Measurements from ENCODE around the gene FAM174A. TPM values are rescaled to one million over a fixed set of nuclear protein-coding genes. Genes with fewer than 3 reads are reported as not detected.

The FAM174A gene
- polyA plus RNA-seq, 2 of the 4 experiments (the other 2 are of a cell fraction): 13.8 to 14.6 TPM

DNA sequence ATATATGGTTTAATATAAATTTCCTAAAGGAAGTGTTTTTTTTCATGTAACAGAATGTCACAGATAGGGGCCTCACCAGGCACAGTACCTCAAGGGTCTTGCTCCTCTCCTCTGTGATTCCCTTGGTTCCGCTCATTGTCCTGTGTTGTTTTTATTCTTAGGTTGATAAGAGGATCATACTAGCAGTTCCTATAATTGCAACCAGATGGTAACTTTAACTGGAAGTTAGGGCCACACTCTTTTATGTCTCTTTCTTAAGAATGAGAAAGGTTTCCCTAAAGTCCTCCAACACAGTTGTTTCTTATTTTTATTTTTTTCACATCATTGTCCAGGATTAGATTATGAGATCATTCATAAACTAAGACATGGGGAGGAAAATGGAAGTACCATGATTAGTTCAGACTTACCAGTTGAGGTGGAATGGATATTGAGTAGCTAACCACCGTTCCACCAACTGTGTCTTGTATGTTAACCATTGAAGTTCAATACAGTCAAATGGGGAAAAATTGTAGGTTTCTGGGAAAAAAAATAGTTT is 41.1 kb downstream of the FAM174A start:
- no peak for FAIRE-seq
- CTCF ChIA-PET: no interaction called here
- Histone ChIP-seq H3K4me3 (no peak overlapping the region), H3K4me2 (no peak overlapping the region), H3K4me1 (peaks cover 6% of the 10 kb centered on the region; the same call in 1 of the 3 replicates), H3K9me3 (no peaks in the 10 kb centered on the region), H3K27ac (no peak overlapping the region)
- TF ChIP-seq HDAC2 (IDR thresholded peaks at IDR 0.05) (no peak), HOXA7 (CRISPR knock-in tag; IDR thresholded peaks at IDR 0.05) (no peak), E2F6 (IDR thresholded peaks at IDR 0.05; ENCODE audit: borderline replicate concordance, low read depth) (no peak), ELK1 (IDR thresholded peaks at IDR 0.05; ENCODE audit: low read depth, low read length) (no peak), SMC3 (IDR thresholded peaks at IDR 0.05) (no peak), ZFP36 (IDR thresholded peaks at IDR 0.05; ENCODE audit: borderline replicate concordance, partially characterized antibody) (no peak), ZNF302 (CRISPR knock-in tag; IDR thresholded peaks at IDR 0.05) (no peak), HOXB5 (CRISPR knock-in tag; IDR thresholded peaks at IDR 0.05) (no peak), MAFK (IDR thresholded peaks at IDR 0.05; ENCODE audit: partially characterized antibody) (no peak), POLR2A (IDR thresholded peaks at IDR 0.05; ENCODE audit: low read length) (no peak), KDM5A (IDR thresholded peaks at IDR 0.05) (no peak), MYC (IDR thresholded peaks at IDR 0.05; ENCODE audit: borderline replicate concordance, low read length) (no peak), FOSB (CRISPR knock-in tag; IDR thresholded peaks at IDR 0.05) (no peak)
- TF ChIP-seq, protein P1, sequence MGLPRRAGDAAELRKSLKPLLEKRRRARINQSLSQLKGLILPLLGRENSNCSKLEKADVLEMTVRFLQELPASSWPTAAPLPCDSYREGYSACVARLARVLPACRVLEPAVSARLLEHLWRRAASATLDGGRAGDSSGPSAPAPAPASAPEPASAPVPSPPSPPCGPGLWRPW (IDR thresholded peaks at IDR 0.05): no peak
- TF ChIP-seq, protein P2, sequence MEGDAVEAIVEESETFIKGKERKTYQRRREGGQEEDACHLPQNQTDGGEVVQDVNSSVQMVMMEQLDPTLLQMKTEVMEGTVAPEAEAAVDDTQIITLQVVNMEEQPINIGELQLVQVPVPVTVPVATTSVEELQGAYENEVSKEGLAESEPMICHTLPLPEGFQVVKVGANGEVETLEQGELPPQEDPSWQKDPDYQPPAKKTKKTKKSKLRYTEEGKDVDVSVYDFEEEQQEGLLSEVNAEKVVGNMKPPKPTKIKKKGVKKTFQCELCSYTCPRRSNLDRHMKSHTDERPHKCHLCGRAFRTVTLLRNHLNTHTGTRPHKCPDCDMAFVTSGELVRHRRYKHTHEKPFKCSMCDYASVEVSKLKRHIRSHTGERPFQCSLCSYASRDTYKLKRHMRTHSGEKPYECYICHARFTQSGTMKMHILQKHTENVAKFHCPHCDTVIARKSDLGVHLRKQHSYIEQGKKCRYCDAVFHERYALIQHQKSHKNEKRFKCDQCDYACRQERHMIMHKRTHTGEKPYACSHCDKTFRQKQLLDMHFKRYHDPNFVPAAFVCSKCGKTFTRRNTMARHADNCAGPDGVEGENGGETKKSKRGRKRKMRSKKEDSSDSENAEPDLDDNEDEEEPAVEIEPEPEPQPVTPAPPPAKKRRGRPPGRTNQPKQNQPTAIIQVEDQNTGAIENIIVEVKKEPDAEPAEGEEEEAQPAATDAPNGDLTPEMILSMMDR (IDR thresholded peaks at IDR 0.05): no peak
- no peak for ATAC-seq
- no peak for DNase-seq (ENCODE audit: low read depth in 1 of 2, low spot score in 1 of 2)
- POLR2A ChIA-PET: no interaction called here
- WGBS (ENCODE audit: missing lambda C conversion rate): 92% methylated on average over 2 of the region's 2 CpGs

- ATAC-seq (no peak), FAIRE-seq (no peak), DNase-seq (ENCODE audit: low read depth in 1 of 2, low spot score in 1 of 2) (no peak)
- H3K9me3 ChIP-seq: no peaks in the 10 kb centered on the region
- no peak overlapping the region for H3K4me2 ChIP-seq
- ChIA-PET POLR2A (no interaction called here), CTCF (no interaction called here)
- no peak overlapping the region for H3K27ac ChIP-seq
- WGBS (ENCODE audit: missing lambda C conversion rate): 55% methylated on average over 1 of the region's 1 CpG
- TF ChIP-seq TFCP2L1 (CRISPR knock-in tag; IDR thresholded peaks at IDR 0.05) (no peak), BCL3 (IDR thresholded peaks at IDR 0.05) (no peak), ESRRA (IDR thresholded peaks at IDR 0.05; ENCODE audit: borderline replicate concordance, low read length) (no peak), ZNF302 (CRISPR knock-in tag; IDR thresholded peaks at IDR 0.05) (no peak), CBX2 (IDR thresholded peaks at IDR 0.05; ENCODE audit: borderline replicate concordance, low read depth) (no peak), MAFK (IDR thresholded peaks at IDR 0.05; ENCODE audit: partially characterized antibody) (no peak), HOXA7 (CRISPR knock-in tag; IDR thresholded peaks at IDR 0.05) (no peak), ZFP36 (IDR thresholded peaks at IDR 0.05; ENCODE audit: borderline replicate concordance, partially characterized antibody) (no peak), ZSCAN20 (CRISPR knock-in tag; IDR thresholded peaks at IDR 0.05) (no peak), HDAC2 (IDR thresholded peaks at IDR 0.05) (no peak), SMC3 (IDR thresholded peaks at IDR 0.05) (no peak), EHMT2 (IDR thresholded peaks at IDR 0.05; ENCODE audit: low read depth) (no peak)
- TF ChIP-seq, protein P1 (IDR thresholded peaks at IDR 0.05): no peak
- TF ChIP-seq, protein P3, sequence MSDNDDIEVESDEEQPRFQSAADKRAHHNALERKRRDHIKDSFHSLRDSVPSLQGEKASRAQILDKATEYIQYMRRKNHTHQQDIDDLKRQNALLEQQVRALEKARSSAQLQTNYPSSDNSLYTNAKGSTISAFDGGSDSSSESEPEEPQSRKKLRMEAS (IDR thresholded peaks at IDR 0.05): no peak
- TF ChIP-seq, protein P4, sequence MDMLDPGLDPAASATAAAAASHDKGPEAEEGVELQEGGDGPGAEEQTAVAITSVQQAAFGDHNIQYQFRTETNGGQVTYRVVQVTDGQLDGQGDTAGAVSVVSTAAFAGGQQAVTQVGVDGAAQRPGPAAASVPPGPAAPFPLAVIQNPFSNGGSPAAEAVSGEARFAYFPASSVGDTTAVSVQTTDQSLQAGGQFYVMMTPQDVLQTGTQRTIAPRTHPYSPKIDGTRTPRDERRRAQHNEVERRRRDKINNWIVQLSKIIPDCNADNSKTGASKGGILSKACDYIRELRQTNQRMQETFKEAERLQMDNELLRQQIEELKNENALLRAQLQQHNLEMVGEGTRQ (IDR thresholded peaks at IDR 0.05): no peak
- H3K4me1 ChIP-seq: peaks cover 6% of the 10 kb centered on the region; the same call in 1 of the 3 replicates
- H3K4me3 ChIP-seq: no peak overlapping the region
These were observed 42.3 kb downstream of the FAM174A start for GRCh38 chr5:100577506-100577905.
